SK-N-MC (cell line): Measurements from ENCODE around the gene KLK4.

Experiments used
- EZH2 ChIP-seq: fragments of 200-600 bp; sonication (generic); IDR thresholded peaks from one replicate; pipeline ENCODE4 v1.6.1; 2017; ENCODE audit warnings: antibody characterized with exemption
- FOXP2 ChIP-seq: optimal IDR thresholded peaks from 2 replicates; pipeline ENCODE3; 2011; ENCODE audit warnings: mild to moderate bottlenecking, moderate library complexity; ENCODE audit not compliant: insufficient read depth; ENCODE audit errors: extremely low read length, control extremely low read depth
- POLR2AphosphoS5 ChIP-seq: IDR thresholded peaks from 2 replicates; pipeline ENCODE4 v1.6.1; 2012; ENCODE audit warnings: mild to moderate bottlenecking, low read depth, low read length, borderline replicate concordance

GRCh38 chr19:50906217-50906616 lies 5.0 kb downstream of the KLK4 start:
- TF ChIP-seq EZH2 (no peak), POLR2AphosphoS5 (no peak), FOXP2 (no peak)
